K562 (cell line): Measurements from ENCODE around the gene MAD1L1. TPM values are rescaled to one million over a fixed set of nuclear protein-coding genes. Genes with fewer than 3 reads are reported as not detected.
A peak's percentile ranks its signal among the peaks of the same experiment; 100 is the strongest.

Experiments used
- ELK1 ChIP-seq: sonication (generic); formaldehyde crosslinking; IDR thresholded peaks from 2 replicates; pipeline ENCODE4 v1.8.1; 2022; ENCODE audit warnings: missing genetic modification reagents
- GTF2A2 ChIP-seq: IDR thresholded peaks from 2 replicates; pipeline ENCODE4 v1.6.1; 2016; ENCODE audit warnings: mild to moderate bottlenecking, missing genetic modification characterization, missing compliant biosample characterization
- KLF10 ChIP-seq: fragments of 250-450 bp; sonication (Bioruptor Pico); IDR thresholded peaks from 2 replicates; pipeline ENCODE4 v1.6.1; 2021; ENCODE audit warnings: matching md5 sums
- MED1 ChIP-seq: sonication (generic); formaldehyde crosslinking; IDR thresholded peaks from 2 replicates; pipeline ENCODE4 v1.8.1; 2023; ENCODE audit warnings: missing genetic modification reagents, borderline replicate concordance
- MEF2A ChIP-seq: IDR thresholded peaks from 2 replicates; pipeline ENCODE4 v1.6.1; 2011; ENCODE audit warnings: low read depth, mild to moderate bottlenecking, low read length, moderate library complexity; ENCODE audit not compliant: control insufficient read depth
- NBN ChIP-seq: fragments of 450-650 bp; IDR thresholded peaks from 2 replicates; pipeline ENCODE4 v1.6.1; 2016; ENCODE audit warnings: low read depth, mild to moderate bottlenecking
- RAD51 ChIP-seq: fragments of 450-650 bp; IDR thresholded peaks from 2 replicates; pipeline ENCODE4 v1.7.1; 2016; ENCODE audit warnings: low read depth, mild to moderate bottlenecking, borderline replicate concordance
- SMARCA4 ChIP-seq: fragments of 450-650 bp; IDR thresholded peaks from 2 replicates; pipeline ENCODE4 v1.6.1; 2016
- SUPT5H ChIP-seq: fragments of 450-650 bp; IDR thresholded peaks from 2 replicates; pipeline ENCODE4 v1.6.1; 2016
- TFAM ChIP-seq: fragments of 250-450 bp; sonication (Bioruptor Pico); conservative IDR thresholded peaks from 2 replicates; pipeline ENCODE4 v1.5.0; 2021; ENCODE audit warnings: mild to moderate bottlenecking, moderate library complexity
- ZBED1 ChIP-seq: IDR thresholded peaks from 2 replicates; pipeline ENCODE4 v1.6.1; 2014
- ZFP30 ChIP-seq: fragments of 250-450 bp; sonication (Bioruptor Pico); IDR thresholded peaks from 2 replicates; pipeline ENCODE4 v1.8.0; 2022; ENCODE audit warnings: moderate library complexity, mild to moderate bottlenecking, inconsistent platforms, borderline replicate concordance
- ZNF318 ChIP-seq, 2 experiments: fragments of 450-650 bp; IDR thresholded peaks; 2 replicates each; pipeline ENCODE4 v1.6.1; 2016; ENCODE audit warnings: mild to moderate bottlenecking in 2 of 2, borderline replicate concordance in 1 of 2, low read depth in 1 of 2, moderate library complexity in 1 of 2
- polyA plus RNA-seq, 8 experiments: library from polyadenylated mRNA; depleted of rRNA in 4 of 8; stranded (reverse) in 5 of 8; unstranded in 3 of 8; fragments of >200 nt; fragmentation: Nextera tagmentation in 2 of 8; fragmentation: Illumina TruSeq in 1 of 8; extraction: Ambion mirVana in 2 of 8; extraction: Trizol in 1 of 8; gene quantifications; 2 replicates each; pipeline versions ENCODE4 v1.2.1 to v1.2.3, GENCODE V29; 2011 to 2014; ENCODE audit warnings: inconsistent platforms in 1 of 8, missing spikeins in 1 of 8
- total RNA-seq, 7 experiments: library from RNA; depleted of rRNA in 6 of 7; stranded (reverse); fragments of >200 nt in 6 of 7; fragmentation: Illumina TruSeq in 2 of 7; extraction: Trizol in 2 of 7; gene quantifications; 2 replicates each; pipeline versions ENCODE4 v1.2.1 to v1.2.3, GENCODE V29; 2011 to 2021; ENCODE audit warnings: low replicate concordance in 1 of 7
- TF ChIP-seq, protein P1 (sequence below): sonication (generic); formaldehyde crosslinking; IDR thresholded peaks from 2 replicates; pipeline ENCODE4 v1.8.0; 2022; ENCODE audit warnings: mild to moderate bottlenecking, missing genetic modification reagents, borderline replicate concordance
- TF ChIP-seq, protein P2 (sequence below): fragments of 450-650 bp; formaldehyde crosslinking; IDR thresholded peaks from 2 replicates; pipeline ENCODE4 v1.4.0; 2022; ENCODE audit warnings: missing genetic modification characterization

Gene MAD1L1
- total and polyA plus RNA-seq, 9 of the 15 experiments (the other 6 are each of a cell fraction or from before 2014, with no cell fraction given): 1.7 to 89.7 (median 18.0) TPM

- TF ChIP-seq ZNF318 (IDR thresholded peaks at IDR 0.05; ENCODE audit: borderline replicate concordance in 1 of 2, low read depth in 1 of 2) (no peak), TFAM (CRISPR knock-in tag) (no peak), SUPT5H (no peak), RAD51 (0 out of 2 replicates have a peak, but pooled peaks have one; percentile 16), MED1 (CRISPR knock-in tag) (no peak), ZBED1 (no peak), MEF2A (no peak), ZFP30 (CRISPR knock-in tag) (no peak), ELK1 (CRISPR knock-in tag) (no peak), NBN (peak; percentile 76), KLF10 (CRISPR knock-in tag) (no peak), GTF2A2 (tag) (no peak), SMARCA4 (peak; percentile 79)
- TF ChIP-seq, protein P1, sequence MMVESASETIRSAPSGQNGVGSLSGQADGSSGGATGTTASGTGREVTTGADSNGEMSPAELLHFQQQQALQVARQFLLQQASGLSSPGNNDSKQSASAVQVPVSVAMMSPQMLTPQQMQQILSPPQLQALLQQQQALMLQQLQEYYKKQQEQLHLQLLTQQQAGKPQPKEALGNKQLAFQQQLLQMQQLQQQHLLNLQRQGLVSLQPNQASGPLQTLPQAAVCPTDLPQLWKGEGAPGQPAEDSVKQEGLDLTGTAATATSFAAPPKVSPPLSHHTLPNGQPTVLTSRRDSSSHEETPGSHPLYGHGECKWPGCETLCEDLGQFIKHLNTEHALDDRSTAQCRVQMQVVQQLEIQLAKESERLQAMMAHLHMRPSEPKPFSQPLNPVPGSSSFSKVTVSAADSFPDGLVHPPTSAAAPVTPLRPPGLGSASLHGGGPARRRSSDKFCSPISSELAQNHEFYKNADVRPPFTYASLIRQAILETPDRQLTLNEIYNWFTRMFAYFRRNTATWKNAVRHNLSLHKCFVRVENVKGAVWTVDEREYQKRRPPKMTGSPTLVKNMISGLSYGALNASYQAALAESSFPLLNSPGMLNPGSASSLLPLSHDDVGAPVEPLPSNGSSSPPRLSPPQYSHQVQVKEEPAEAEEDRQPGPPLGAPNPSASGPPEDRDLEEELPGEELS (CRISPR knock-in tag): 0 out of 2 replicates have a peak, but pooled peaks have one; percentile 58
- TF ChIP-seq, protein P2, sequence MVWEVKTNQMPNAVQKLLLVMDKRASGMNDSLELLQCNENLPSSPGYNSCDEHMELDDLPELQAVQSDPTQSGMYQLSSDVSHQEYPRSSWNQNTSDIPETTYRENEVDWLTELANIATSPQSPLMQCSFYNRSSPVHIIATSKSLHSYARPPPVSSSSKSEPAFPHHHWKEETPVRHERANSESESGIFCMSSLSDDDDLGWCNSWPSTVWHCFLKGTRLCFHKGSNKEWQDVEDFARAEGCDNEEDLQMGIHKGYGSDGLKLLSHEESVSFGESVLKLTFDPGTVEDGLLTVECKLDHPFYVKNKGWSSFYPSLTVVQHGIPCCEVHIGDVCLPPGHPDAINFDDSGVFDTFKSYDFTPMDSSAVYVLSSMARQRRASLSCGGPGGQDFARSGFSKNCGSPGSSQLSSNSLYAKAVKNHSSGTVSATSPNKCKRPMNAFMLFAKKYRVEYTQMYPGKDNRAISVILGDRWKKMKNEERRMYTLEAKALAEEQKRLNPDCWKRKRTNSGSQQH (CRISPR knock-in tag): no peak
Observed at GRCh38 chr7:2109936-2110609, 122.7 kb downstream of the MAD1L1 start (continued).
